ENCODE data around the gene RFX4.

Gene RFX4

DNA sequence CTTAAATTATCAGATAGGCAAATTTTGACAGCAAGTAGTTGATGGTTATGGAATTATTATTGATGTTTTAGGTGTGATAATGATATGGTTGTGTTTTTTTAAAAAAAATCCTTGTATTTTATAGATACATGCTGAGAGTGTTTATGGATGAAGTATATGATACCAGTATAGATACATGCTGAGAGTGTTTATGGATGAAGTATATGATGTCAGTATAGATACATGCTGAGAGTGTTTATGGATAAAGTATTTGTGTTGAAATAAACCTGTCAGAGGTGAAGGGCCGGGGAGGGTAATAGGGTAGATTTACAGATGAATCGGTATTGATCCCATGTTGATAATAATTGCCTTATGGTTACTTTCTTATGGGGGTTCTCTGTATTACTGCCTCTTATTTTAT lies 6.0 kb upstream of the RFX4 start:
- DNase-seq (ENCODE audit: low read depth) = no peak
- TF ChIP-seq, protein P1, sequence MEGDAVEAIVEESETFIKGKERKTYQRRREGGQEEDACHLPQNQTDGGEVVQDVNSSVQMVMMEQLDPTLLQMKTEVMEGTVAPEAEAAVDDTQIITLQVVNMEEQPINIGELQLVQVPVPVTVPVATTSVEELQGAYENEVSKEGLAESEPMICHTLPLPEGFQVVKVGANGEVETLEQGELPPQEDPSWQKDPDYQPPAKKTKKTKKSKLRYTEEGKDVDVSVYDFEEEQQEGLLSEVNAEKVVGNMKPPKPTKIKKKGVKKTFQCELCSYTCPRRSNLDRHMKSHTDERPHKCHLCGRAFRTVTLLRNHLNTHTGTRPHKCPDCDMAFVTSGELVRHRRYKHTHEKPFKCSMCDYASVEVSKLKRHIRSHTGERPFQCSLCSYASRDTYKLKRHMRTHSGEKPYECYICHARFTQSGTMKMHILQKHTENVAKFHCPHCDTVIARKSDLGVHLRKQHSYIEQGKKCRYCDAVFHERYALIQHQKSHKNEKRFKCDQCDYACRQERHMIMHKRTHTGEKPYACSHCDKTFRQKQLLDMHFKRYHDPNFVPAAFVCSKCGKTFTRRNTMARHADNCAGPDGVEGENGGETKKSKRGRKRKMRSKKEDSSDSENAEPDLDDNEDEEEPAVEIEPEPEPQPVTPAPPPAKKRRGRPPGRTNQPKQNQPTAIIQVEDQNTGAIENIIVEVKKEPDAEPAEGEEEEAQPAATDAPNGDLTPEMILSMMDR (IDR thresholded peaks at IDR 0.05; ENCODE audit: control insufficient read depth, extremely low read depth, insufficient read depth) = no peak
- no peak overlapping the region for H3K4me3 ChIP-seq (ENCODE audit: low read depth, low read length)

DNA sequence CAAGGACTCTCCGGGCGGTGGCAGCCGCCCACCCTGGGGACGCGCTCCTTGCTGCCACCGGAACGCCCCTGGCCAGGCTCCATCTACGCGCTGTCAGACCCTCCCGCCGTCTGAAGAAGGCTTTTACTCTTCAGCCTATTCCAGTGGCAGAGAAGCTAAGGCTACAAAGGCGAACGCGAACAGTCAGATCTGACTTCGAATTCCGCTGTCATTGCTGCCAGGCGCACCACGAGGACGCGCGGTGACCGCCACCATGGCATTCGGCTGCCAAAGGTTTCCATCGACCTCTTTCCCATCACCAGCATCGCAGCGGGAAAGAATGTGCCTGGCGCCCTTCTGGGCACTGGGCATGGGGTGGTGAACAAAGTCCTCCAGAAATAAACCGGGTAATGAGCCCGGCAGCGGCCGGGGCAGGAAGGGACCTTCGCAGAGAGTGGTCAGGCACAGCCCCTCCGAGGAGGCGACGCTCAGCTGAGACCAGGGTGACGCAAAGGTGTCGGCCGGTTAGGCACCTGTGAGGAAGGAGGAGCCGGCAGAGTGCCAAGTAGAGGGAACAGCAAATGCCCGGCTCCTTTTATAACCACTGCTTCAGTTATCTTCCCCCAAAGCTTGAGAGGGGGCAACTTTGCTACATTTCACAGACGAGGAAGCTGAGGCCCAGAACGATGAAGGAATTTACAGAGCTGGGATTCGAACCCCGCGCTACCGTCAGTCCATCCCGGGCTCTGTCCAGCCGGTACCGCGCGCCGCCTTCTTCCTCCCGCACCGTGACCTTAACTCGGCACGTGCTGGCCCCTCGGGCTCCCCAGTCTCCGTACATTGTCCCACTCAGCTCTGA lies 1.9 kb upstream of the RFX4 start:
- TF ChIP-seq, protein P1 (IDR thresholded peaks at IDR 0.05; ENCODE audit: control insufficient read depth, extremely low read depth, insufficient read depth) = no peak
- DNase-seq (ENCODE audit: low read depth) = no peak
- H3K4me3 ChIP-seq (ENCODE audit: low read depth, low read length) = no peak overlapping the region

DNA sequence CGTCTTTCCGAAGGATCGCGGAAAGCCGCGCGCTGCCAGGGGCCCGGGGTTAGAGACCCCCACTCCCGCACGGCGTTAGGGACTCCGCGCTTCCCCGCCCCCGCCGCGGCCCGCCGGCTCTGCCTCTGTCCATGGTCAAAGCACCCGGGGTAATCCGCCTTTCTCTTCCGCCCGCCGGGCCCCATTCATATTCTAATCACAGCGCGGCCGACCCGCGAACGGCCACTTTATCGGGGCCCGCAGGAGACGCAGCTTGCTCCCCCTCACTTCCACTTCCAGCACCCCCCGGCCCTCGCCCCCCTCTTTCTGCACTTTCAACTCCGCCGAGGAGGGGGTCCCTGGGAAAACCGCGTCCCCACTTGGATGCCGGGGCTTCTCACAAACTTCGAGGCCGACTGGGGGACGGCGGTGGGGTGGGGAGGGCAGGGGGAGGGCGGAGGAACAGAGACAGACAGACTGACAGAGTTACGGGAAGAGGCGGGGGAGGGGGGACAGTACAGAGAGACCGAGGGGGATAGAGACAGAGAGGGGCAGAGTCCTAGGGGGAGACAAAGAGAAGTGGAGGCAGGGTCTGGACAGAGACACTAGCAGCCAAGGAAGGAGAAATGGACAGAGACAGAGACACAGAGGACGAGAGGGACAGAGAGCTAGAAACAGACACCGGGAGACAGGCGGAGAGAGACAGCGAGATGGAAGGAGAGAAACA lies 1.1 kb upstream of the RFX4 start:
- TF ChIP-seq, protein P1 (IDR thresholded peaks at IDR 0.05; ENCODE audit: control insufficient read depth, extremely low read depth, insufficient read depth) = no peak
- DNase-seq (ENCODE audit: low read depth) = no peak
- no peak overlapping the region for H3K4me3 ChIP-seq (ENCODE audit: low read depth, low read length)

DNA sequence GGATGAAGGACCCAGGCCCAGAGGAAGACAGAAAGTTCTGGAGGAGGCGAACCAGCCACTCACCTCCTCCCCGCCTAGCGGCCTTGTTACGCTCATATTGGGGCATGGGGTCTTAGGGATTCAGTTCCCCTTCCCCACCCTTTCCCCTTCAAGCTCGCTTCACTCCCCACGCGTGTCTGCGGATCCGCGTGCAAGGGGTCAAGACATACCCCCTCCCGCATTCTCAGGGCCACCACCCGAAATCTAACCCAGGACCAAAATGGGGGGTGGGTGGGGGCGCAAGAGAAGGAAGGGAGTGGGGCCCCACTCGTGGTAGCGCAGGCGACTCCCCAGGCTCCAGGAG lies 584 bp upstream of the RFX4 start:
- H3K4me3 ChIP-seq (ENCODE audit: low read depth, low read length) = no peak overlapping the region
- DNase-seq (ENCODE audit: low read depth) = no peak
- TF ChIP-seq, protein P1 (IDR thresholded peaks at IDR 0.05; ENCODE audit: control insufficient read depth, extremely low read depth, insufficient read depth) = no peak

DNA sequence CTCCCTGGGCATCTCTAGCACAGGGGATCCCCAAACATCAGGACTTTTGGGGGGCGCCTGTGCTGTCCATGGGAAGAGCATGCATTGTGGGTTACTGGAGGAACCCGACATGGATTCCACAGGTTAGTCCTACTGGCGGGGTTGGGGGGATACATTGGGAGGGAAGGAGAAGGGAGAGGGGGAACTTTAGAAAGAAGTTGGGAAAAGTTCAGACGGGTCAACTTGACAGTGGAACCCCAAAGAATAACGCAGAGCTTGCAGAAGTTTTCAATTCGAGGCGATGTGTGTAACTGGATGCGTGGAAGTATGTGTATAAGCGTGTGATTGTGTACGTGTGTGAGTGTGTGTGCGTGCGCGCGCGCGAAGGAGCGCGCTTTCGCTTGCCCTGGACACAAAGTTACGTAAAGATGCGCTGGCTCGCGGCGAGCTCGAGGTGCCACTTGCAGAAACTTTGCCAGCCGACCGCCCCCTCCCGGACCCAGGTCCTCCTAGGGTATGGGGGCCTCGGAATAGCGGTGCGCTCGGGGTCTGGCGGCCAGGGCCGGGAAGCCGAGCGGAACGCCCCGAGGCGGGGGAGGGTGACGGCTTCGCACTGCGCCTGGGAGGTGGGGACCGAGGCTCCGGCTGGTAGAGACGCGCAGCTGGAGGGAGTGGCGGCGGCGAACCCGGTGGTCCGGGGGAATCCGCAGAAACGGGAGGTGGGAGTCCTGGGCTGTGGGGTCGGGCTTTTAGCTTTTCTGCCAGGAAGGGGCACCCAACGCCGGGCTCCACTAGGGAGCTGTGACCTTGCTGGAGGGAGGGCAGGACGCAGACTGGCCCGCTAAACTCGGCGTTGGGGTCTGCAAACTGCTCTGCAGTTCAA lies 669 bp downstream of the RFX4 start:
- DNase-seq (ENCODE audit: low read depth) = no peak
- TF ChIP-seq, protein P1 (IDR thresholded peaks at IDR 0.05; ENCODE audit: control insufficient read depth, extremely low read depth, insufficient read depth) = no peak
- peak overlapping the region; percentile 39 for H3K4me3 ChIP-seq (ENCODE audit: low read depth, low read length)

DNA sequence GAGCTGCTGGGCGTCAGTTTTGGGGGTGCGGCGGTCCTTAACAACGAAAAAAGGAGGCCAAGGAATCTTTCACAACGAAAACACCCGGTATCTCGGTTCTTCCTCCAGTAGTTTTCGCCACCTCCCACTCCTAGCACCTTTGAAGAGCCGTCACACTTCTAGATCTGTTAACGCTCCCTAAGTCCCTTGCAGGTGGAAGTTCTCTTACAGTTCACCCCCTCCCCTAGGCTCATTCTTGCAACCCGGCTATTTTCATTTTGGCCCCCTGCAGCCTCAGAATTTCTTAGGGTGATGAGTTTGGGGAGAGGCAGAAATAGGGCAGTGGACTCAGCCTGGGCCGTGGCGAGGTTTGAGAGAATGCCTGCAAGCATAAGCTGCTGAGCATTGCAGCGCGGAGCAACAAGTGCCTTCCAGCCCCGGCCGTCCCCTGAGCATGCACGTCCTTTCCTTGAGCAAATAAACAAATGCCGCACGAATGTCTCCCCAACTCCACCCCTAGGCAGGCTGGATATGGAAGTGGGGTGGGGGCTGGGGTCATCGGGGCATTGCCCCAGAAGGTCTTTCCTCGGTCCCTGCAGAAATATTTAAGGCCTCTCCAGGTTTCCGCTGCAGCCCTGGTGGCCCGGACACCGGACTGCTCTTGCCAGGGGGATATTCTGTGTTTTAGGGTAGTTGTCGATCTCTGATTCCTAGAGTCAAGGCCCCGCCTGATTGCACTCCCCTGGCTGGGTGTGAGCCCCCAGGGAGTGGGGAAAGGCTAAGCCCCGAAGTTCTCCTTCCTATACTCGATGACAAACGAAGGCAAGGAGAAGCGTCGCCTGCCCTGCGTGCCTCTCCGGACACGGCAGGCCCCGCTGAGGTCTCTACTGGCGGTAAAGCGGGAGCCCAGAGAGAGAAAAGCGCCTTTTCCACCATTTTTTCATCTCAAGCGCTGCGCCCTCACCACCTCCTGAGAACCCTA lies 1.6 kb downstream of the RFX4 start:
- no peak overlapping the region for H3K4me3 ChIP-seq (ENCODE audit: low read depth, low read length)
- DNase-seq (ENCODE audit: low read depth) = no peak
- TF ChIP-seq, protein P1 (IDR thresholded peaks at IDR 0.05; ENCODE audit: control insufficient read depth, extremely low read depth, insufficient read depth) = no peak
